Measurements from ENCODE around the gene CAMK2D. TPM values are rescaled to one million over a fixed set of nuclear protein-coding genes. Genes with fewer than 3 reads are reported as not detected.

Gene CAMK2D
- total and polyA plus RNA-seq, 2 experiments from 2014 or later, result 4.9 to 14.6 TPM

GRCh38 chr4:113434247-113434587 lies 327.3 kb downstream of the CAMK2D start (continued):
- TF ChIP-seq ZNF462 (CRISPR knock-in tag; IDR thresholded peaks at IDR 0.05) (no peak), CREB1 (CRISPR knock-in tag; IDR thresholded peaks at IDR 0.05; ENCODE audit: low read depth) (no peak), POLR2AphosphoS5 (IDR thresholded peaks at IDR 0.05; ENCODE audit: low read depth) (no peak), EZH2phosphoT487 (IDR thresholded peaks at IDR 0.05; ENCODE audit: unreplicated experiment) (no peak), ZNF331 (CRISPR knock-in tag; IDR thresholded peaks at IDR 0.05; ENCODE audit: low read depth) (no peak)

GRCh38 chr4:113433536-113434246 lies 327.8 kb downstream of the CAMK2D start:
- H3K4me1 Mint-ChIP-seq, result peaks cover 11% of the 10 kb centered on the region; the same call in 2 of the 3 replicates
- DNase-seq (ENCODE audit: low spot score) (no peak), ATAC-seq (no peak)
- Histone ChIP-seq H3K4me2 (no peak overlapping the region), H3K27me3 (ENCODE audit: insufficient read depth) (no peaks in the 10 kb centered on the region), H3F3A (replicated peaks; ENCODE audit: low read depth) (no peaks in the 10 kb centered on the region), H3K4me3 (no peak overlapping the region), H4K20me1 (replicated peaks; ENCODE audit: insufficient read depth) (no peaks in the 10 kb centered on the region), H3K9me2 (ENCODE audit: insufficient read depth) (no peaks in the 10 kb centered on the region; the same call in 1 of the 2 replicates), H3K79me2 (replicated peaks; ENCODE audit: insufficient read depth) (no peaks in the 10 kb centered on the region), H3K27ac (ENCODE audit: low read depth) (no peak overlapping the region), H3K4me1 (ENCODE audit: insufficient read depth) (no peaks in the 10 kb centered on the region), H3K36me3 (ENCODE audit: insufficient read depth) (peaks cover 2% of the 10 kb centered on the region; the same call in 1 of the 2 replicates), H2AFZ (peak overlapping the region; percentile 30; the same call in 1 of the 2 replicates)
- no peaks in the 10 kb centered on the region for H3K27me3 Mint-ChIP-seq (ENCODE audit: insufficient read depth, low read depth, poor library complexity)
- H3K4me3 Mint-ChIP-seq, result no peak overlapping the region
- H3K9me3 Mint-ChIP-seq, result peaks cover 25% of the 10 kb centered on the region
- no peak overlapping the region for H3K27ac Mint-ChIP-seq
- H3K36me3 Mint-ChIP-seq (ENCODE audit: low read depth), result peaks cover 9% of the 10 kb centered on the region; the same call in 2 of the 3 replicates
- no peak for TF ChIP-seq ZNF331 (CRISPR knock-in tag; IDR thresholded peaks at IDR 0.05; ENCODE audit: low read depth)
- no peak for TF ChIP-seq JUNB (IDR thresholded peaks at IDR 0.05; ENCODE audit: unreplicated experiment)
- no peak for TF ChIP-seq EZH2phosphoT487 (IDR thresholded peaks at IDR 0.05; ENCODE audit: unreplicated experiment)
- TF ChIP-seq POLR2AphosphoS5 (IDR thresholded peaks at IDR 0.05; ENCODE audit: low read depth), result no peak
- no peak for TF ChIP-seq ZNF114 (CRISPR knock-in tag; IDR thresholded peaks at IDR 0.05)
- TF ChIP-seq CREB1 (CRISPR knock-in tag; IDR thresholded peaks at IDR 0.05; ENCODE audit: low read depth), result no peak
- no peak for TF ChIP-seq STAT1 (IDR thresholded peaks at IDR 0.05; ENCODE audit: unreplicated experiment)
- TF ChIP-seq REST (IDR thresholded peaks at IDR 0.05; ENCODE audit: unreplicated experiment), result no peak
- TF ChIP-seq ETS1 (IDR thresholded peaks at IDR 0.05), result no peak
- no peak for TF ChIP-seq CTCF (conservative IDR thresholded peaks at IDR 0.05; ENCODE audit: low read depth in 2 of 2)
